Measurements from ENCODE around the gene MAPK10. TPM values are rescaled to one million over a fixed set of nuclear protein-coding genes. Genes with fewer than 3 reads are reported as not detected.

The MAPK10 gene
- total and polyA plus RNA-seq, 4 donors = 0.82 to 3.6 (median 2.3) TPM

- Histone ChIP-seq H3K9me3 (ENCODE audit: control insufficient read depth in 4 of 4, low read length in 3 of 4) (no peaks in the 10 kb centered on the region), H3K36me3 (ENCODE audit: control insufficient read depth in 4 of 4, insufficient read depth in 3 of 4, low read depth in 1 of 4, low read length in 3 of 4) (no peaks in the 10 kb centered on the region), H3K4me1 (ENCODE audit: control insufficient read depth in 4 of 4, insufficient read depth in 4 of 4, low read length in 3 of 4) (no peaks in the 10 kb centered on the region), H3K4me3 (ENCODE audit: low read depth in 1 of 3, low read length in 3 of 3) (no peak overlapping the region), H3K9ac (ENCODE audit: low read depth in 1 of 2, low read length in 2 of 2) (no peak overlapping the region), H3K27me3 (ENCODE audit: control insufficient read depth in 4 of 4, insufficient read depth in 4 of 4, low read length in 3 of 4) (no peaks in the 10 kb centered on the region), H3K27ac (ENCODE audit: low read depth in 1 of 2, low read length in 2 of 2) (no peak overlapping the region)
- WGBS = 88% methylated on average over 4 of the region's 4 CpGs
- DNase-seq (ENCODE audit: low spot score) = no peak
- TF ChIP-seq CTCF (IDR thresholded peaks at IDR 0.05; ENCODE audit: low read depth, low read length, missing input control) = no peak
- no peak for TF ChIP-seq ZBTB33 (IDR thresholded peaks at IDR 0.05)
- no peak for TF ChIP-seq RXRA (IDR thresholded peaks at IDR 0.05)
- TF ChIP-seq YY1 (IDR thresholded peaks at IDR 0.05) = no peak
- TF ChIP-seq, protein P1, sequence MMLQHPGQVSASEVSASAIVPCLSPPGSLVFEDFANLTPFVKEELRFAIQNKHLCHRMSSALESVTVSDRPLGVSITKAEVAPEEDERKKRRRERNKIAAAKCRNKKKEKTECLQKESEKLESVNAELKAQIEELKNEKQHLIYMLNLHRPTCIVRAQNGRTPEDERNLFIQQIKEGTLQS (IDR thresholded peaks at IDR 0.05) = no peak
- TF ChIP-seq NR2F2 (IDR thresholded peaks at IDR 0.05) = no peak
- TF ChIP-seq TAF1 (conservative IDR thresholded peaks at IDR 0.05) = no peak
- TF ChIP-seq GABPA (IDR thresholded peaks at IDR 0.05 in 1 of 2, conservative IDR thresholded peaks at IDR 0.05 in 1 of 2) = no peak
- no peak for TF ChIP-seq JUND (IDR thresholded peaks at IDR 0.05)
- TF ChIP-seq, protein P2, sequence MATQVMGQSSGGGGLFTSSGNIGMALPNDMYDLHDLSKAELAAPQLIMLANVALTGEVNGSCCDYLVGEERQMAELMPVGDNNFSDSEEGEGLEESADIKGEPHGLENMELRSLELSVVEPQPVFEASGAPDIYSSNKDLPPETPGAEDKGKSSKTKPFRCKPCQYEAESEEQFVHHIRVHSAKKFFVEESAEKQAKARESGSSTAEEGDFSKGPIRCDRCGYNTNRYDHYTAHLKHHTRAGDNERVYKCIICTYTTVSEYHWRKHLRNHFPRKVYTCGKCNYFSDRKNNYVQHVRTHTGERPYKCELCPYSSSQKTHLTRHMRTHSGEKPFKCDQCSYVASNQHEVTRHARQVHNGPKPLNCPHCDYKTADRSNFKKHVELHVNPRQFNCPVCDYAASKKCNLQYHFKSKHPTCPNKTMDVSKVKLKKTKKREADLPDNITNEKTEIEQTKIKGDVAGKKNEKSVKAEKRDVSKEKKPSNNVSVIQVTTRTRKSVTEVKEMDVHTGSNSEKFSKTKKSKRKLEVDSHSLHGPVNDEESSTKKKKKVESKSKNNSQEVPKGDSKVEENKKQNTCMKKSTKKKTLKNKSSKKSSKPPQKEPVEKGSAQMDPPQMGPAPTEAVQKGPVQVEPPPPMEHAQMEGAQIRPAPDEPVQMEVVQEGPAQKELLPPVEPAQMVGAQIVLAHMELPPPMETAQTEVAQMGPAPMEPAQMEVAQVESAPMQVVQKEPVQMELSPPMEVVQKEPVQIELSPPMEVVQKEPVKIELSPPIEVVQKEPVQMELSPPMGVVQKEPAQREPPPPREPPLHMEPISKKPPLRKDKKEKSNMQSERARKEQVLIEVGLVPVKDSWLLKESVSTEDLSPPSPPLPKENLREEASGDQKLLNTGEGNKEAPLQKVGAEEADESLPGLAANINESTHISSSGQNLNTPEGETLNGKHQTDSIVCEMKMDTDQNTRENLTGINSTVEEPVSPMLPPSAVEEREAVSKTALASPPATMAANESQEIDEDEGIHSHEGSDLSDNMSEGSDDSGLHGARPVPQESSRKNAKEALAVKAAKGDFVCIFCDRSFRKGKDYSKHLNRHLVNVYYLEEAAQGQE (IDR thresholded peaks at IDR 0.05) = no peak
- no peak for TF ChIP-seq SP1 (IDR thresholded peaks at IDR 0.05)
- TF ChIP-seq FOXA2 (IDR thresholded peaks at IDR 0.05) = no peak
- no peak for TF ChIP-seq HNF4A (conservative IDR thresholded peaks at IDR 0.05)
- TF ChIP-seq HNF4G (IDR thresholded peaks at IDR 0.05) = no peak
- no peak for TF ChIP-seq EGR1 (IDR thresholded peaks at IDR 0.05; ENCODE audit: low read depth in 2 of 2)
- no peak for TF ChIP-seq MAX (IDR thresholded peaks at IDR 0.05)
- TF ChIP-seq FOXA1 (IDR thresholded peaks at IDR 0.05) = no peak
Measured at GRCh38 chr4:86013621-86014020, 346.2 kb downstream of the MAPK10 start.

DNA sequence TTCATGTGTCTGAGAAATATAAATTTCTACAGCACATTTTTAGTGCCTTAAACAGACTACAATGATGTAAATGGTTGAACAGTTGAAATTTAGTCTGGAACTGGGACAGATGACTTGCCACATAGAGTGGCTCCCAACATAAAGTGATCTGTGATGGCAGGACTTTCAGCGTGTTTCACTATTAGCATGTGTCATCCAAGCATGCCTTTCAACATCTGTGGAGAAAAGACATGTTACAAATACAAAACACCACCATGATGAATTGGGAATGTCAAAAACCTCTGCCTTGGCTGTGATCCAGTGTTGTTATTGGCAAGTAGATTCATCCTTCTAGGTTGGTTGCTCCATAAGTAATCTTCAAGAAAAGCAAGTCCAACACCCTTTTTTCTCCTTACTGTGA lies 348.7 kb downstream of the MAPK10 start:
- Histone ChIP-seq H3K4me3 (ENCODE audit: low read depth in 1 of 3, low read length in 3 of 3) (no peak overlapping the region), H3K36me3 (ENCODE audit: control insufficient read depth in 4 of 4, insufficient read depth in 3 of 4, low read depth in 1 of 4, low read length in 3 of 4) (no peaks in the 10 kb centered on the region), H3K9ac (ENCODE audit: low read depth in 1 of 2, low read length in 2 of 2) (no peak overlapping the region), H3K4me1 (ENCODE audit: control insufficient read depth in 4 of 4, insufficient read depth in 4 of 4, low read length in 3 of 4) (no peaks in the 10 kb centered on the region), H3K27me3 (ENCODE audit: control insufficient read depth in 4 of 4, insufficient read depth in 4 of 4, low read length in 3 of 4) (no peaks in the 10 kb centered on the region), H3K27ac (ENCODE audit: low read depth in 1 of 2, low read length in 2 of 2) (no peak overlapping the region), H3K9me3 (ENCODE audit: control insufficient read depth in 4 of 4, low read length in 3 of 4) (no peaks in the 10 kb centered on the region)
- 91% methylated on average over 1 of the region's 1 CpG for WGBS
- TF ChIP-seq, protein P1 (IDR thresholded peaks at IDR 0.05) = no peak
- no peak for TF ChIP-seq HNF4G (IDR thresholded peaks at IDR 0.05)
- no peak for DNase-seq (ENCODE audit: low spot score)

Measured in liver (tissue), 9 donors.